Heart right ventricle (tissue), 16 donors: Measurements from ENCODE around the gene PRKAG2. TPM values are rescaled to one million over a fixed set of nuclear protein-coding genes. Genes with fewer than 3 reads are reported as not detected.

Source experiments
- ATAC-seq, 8 donors: fragments of 200-7000 bp; cut with Tn5 transposase; one replicate each; pipeline ENCODE4 v1.9.1; 2020; ENCODE audit warnings: mild to moderate bottlenecking in 8 of 8, moderate library complexity in 8 of 8, moderate number of reproducible peaks in 1 of 8
- DNase-seq, 2 donors: peaks; one replicate each; pipeline ENCODE4 v3.0.0-alpha.2; 2020
- H3K27ac ChIP-seq, 10 donors: fragments of 200-600 bp; sonication (generic) in 2 of 10; one replicate each; pipeline versions ENCODE4 v1.5.0 to v1.8.0; 2020 to 2022; ENCODE audit warnings: mild to moderate bottlenecking in 3 of 10
- H3K27me3 ChIP-seq, 7 donors: fragments of 200-600 bp; one replicate each; pipeline ENCODE4 v1.8.0; 2021 to 2022; ENCODE audit warnings: mild to moderate bottlenecking in 2 of 7
- H3K36me3 ChIP-seq, 9 donors: fragments of 200-600 bp; sonication (generic) in 1 of 9; one replicate each; pipeline versions ENCODE4 v1.5.0 to v1.8.0; 2020 to 2022; ENCODE audit warnings: mild to moderate bottlenecking in 2 of 9
- H3K4me1 ChIP-seq, 9 donors: fragments of 200-600 bp; sonication (generic) in 1 of 9; one replicate each; pipeline versions ENCODE4 v1.5.0 to v1.8.0; 2020 to 2022; ENCODE audit warnings: mild to moderate bottlenecking in 4 of 9
- H3K4me3 ChIP-seq, 10 donors: fragments of 200-600 bp; sonication (generic) in 2 of 10; one replicate each; pipeline versions ENCODE4 v1.5.0 to v1.8.0; 2020 to 2022; ENCODE audit warnings: mild to moderate bottlenecking in 7 of 10, moderate library complexity in 2 of 10
- H3K9me3 ChIP-seq, 11 donors: fragments of 200-600 bp in 10 of 11; sonication (generic) in 2 of 11; one replicate each; pipeline versions ENCODE4 v1.5.0 to v1.8.0; 2013 to 2022; ENCODE audit warnings: mild to moderate bottlenecking in 2 of 11, control low read depth in 1 of 11, moderate library complexity in 1 of 11
- CTCF ChIP-seq, 9 donors: fragments of 200-600 bp; sonication (generic) in 2 of 9; IDR thresholded peaks; one replicate each; pipeline versions ENCODE4 v1.5.0 to v1.8.0; 2021 to 2022; ENCODE audit warnings: antibody characterized with exemption in 9 of 9, mild to moderate bottlenecking in 5 of 9, moderate library complexity in 1 of 9
- WGBS, 2 donors: extraction: QIAGEN DNeasy Blood & Tissue Kit; methylation state at CpG; one replicate each; pipeline ENCODE4 v1.1.7; 2013; ENCODE audit warnings: inconsistent platforms in 1 of 2; 5-methylcytosine and 5-hydroxymethylcytosine counted together
- intact Hi-C, 10 donors: fragments of 100-400 bp; cut with DNase I; formaldehyde crosslinking; loops; one replicate each; pipeline versions ENCODE4 v1.11.1 to v1.14.2; 2022
- polyA plus RNA-seq, 2 donors: library from polyadenylated mRNA; stranded (reverse); fragments of 200-250 nt; gene quantifications; one replicate each; pipeline ENCODE4 v1.2.3, GENCODE V29; 2013
- total RNA-seq, 10 donors: library from RNA; stranded (reverse); fragmentation: NEBNext Ultra II Directional in 3 of 10; extraction: Animal tissue kit (Norgen Biotek cat#: 25700) in 3 of 10; gene quantifications; one replicate each; pipeline versions ENCODE4 v1.2.1 to v1.2.4, GENCODE V29; 2021 to 2023
- donor health status: Arrhythmogenic right ventricular cardiomyopathy.
- donor health status: ischemic (EF 13 %, LVEDD 7.1; RV severe dilation, severe dysfunction).
- donor health status: healthy with polysubstance abuse.
- donor health status: DM: no; HTN: yes; CAD: no.
- donor health status: DM: no; HTN: no; CAD: no.
- donor health status: ischemic (EF 25% LVEDD 6.9; RV normal size, moderate dysfunction).
- donor health status: ischemic (EF 25% LVEDD 5.7; RV mildly dilated, moderate dysfunction).
- donor health status: healthy.
- donor health status: DM: yes; HTN: yes; CAD: no.
- donor health status: Ischemic cardiomyopathy.
- donor health status: ischemic (EF 35%, LVEDD 5.7; RV mildly dilated, moderate dysfunction).
- donor health status: nonischemic (EF 11% LVEDD 7.7; RV severe dilation, severe dysfunction).
- donor health status: DM: yes; HTN: yes; CAD: no.
- donor health status: PGD.
- donor health status: ischemic (EF 29% LVEDD 5.4; RV normal size, mild dysfunction).
- donor health status: nonischemic (EF 23%, LVEDD 6.1; RV moderate dilation, normal function).

Gene PRKAG2
- total and polyA plus RNA-seq, 12 donors, result 52.4 to 156 (median 114) TPM

- ATAC-seq (no peak), DNase-seq (peak in 1 of 2 donors; percentile 6)
- Histone ChIP-seq H3K4me1 (peaks cover 0 to 35% (median 5%) of the 10 kb centered on the region in 9 donors), H3K4me3 (peak overlapping the region in 1 of 10 donors; percentile 33), H3K36me3 (no peaks in the 10 kb centered on the region), H3K27ac (peak overlapping the region in 3 of 10 donors; percentile 13 to 86 (median 44)), H3K9me3 (no peaks in the 10 kb centered on the region), H3K27me3 (no peaks in the 10 kb centered on the region)
- 86 to 90% methylated on average over 19 of the region's 19 CpGs for WGBS, 2 donors
- no peak for TF ChIP-seq CTCF (IDR thresholded peaks at IDR 0.05)
- intact Hi-C loops, result no loop called here
Observed at GRCh38 chr7:151850491-151851124, 26.3 kb downstream of the PRKAG2 start.

DNA sequence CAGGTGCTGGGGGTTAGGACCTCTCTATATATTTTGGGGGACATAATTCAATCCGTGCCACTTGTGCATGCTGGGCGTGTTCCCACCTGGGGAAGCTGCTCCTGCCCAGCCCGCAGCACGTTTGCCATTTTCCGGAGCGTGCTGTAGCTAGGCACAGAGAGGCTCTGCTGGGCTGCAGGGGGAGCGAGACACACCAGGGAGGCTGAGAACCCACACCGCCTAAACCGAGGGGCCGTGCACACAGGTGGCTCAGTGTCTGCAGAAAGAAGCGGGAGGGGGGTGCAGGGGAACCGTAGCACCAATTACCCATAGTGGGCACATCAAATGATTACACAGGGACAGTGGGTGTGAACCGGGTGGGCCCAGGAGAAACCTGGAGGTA lies 27.0 kb downstream of the PRKAG2 start:
- no peak for ATAC-seq
- Histone ChIP-seq H3K36me3 (no peaks in the 10 kb centered on the region), H3K9me3 (no peaks in the 10 kb centered on the region), H3K27me3 (no peaks in the 10 kb centered on the region), H3K4me1 (peaks cover 0 to 35% (median 5%) of the 10 kb centered on the region in 9 donors), H3K27ac (peak overlapping the region in 1 of 10 donors; percentile 86), H3K4me3 (no peak overlapping the region)
- intact Hi-C loops, result no loop called here
- WGBS, 2 donors, result 95 to 96% methylated on average over 13 of the region's 13 CpGs
- no peak for TF ChIP-seq CTCF (IDR thresholded peaks at IDR 0.05)
- no peak for DNase-seq

DNA sequence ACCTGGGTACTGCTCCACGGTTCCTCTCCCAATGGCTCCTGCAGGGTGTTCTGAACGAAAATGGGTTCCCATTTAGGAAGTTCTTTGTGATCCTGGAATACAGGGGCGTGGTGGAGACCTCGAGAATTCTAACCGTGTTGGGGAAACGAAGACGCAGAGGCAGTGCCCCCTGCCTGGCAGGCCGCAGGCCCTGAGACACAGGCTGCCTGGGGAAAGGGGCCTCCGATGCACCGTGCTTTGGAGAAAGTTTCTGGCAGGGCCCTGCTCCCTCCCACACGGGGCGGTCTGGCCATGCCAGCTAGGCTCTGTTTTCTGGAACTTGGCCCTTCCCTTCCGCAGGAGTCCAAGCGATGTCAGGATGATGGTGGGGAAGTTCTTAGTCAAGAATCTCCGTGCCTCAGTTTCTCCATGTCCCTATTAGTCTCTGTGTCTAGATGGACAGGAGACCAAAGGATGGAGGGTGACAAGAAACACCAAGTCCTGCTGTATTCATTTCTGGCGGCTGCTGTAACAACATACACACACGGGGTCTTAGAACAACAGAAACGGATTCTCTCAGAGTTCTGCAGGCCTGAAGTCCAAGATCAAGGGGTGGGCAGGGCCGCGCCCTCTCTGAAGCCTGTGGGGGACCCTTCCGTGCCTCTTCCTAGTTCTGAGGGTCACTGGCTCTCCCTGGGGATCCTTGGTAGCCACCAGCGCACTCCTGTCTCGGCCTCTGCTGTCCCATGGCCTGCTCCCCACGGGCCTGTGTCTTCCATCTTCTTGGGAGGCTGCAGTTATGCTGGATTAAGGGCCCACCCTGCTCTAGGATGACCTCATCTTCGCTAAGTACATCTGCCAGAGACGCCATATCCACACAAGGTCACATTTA lies 27.7 kb downstream of the PRKAG2 start:
- 88 to 90% methylated on average over 26 of the region's 26 CpGs for WGBS, 2 donors
- intact Hi-C loops, result no loop called here
- Histone ChIP-seq H3K4me3 (no peak overlapping the region), H3K27me3 (no peaks in the 10 kb centered on the region), H3K4me1 (peaks cover 0 to 39% (median 4%) of the 10 kb centered on the region in 9 donors), H3K36me3 (no peaks in the 10 kb centered on the region), H3K27ac (no peak overlapping the region), H3K9me3 (no peaks in the 10 kb centered on the region)
- no peak for ATAC-seq
- peak in 1 of 2 donors; percentile 8 for DNase-seq
- TF ChIP-seq CTCF (IDR thresholded peaks at IDR 0.05), result no peak

- intact Hi-C loops, result no loop called here
Observed at GRCh38 chr7:151847681-151848081, 29.2 kb downstream of the PRKAG2 start.

More at GRCh38 chr7:151847681-151848081, 29.2 kb downstream of the PRKAG2 start:
- Histone ChIP-seq H3K36me3 (no peaks in the 10 kb centered on the region), H3K4me3 (no peak overlapping the region), H3K9me3 (no peaks in the 10 kb centered on the region), H3K27me3 (no peaks in the 10 kb centered on the region), H3K27ac (no peak overlapping the region), H3K4me1 (peaks cover 0 to 46% (median 0%) of the 10 kb centered on the region in 9 donors)
- 93 to 95% methylated on average over 10 of the region's 10 CpGs for WGBS, 2 donors
- DNase-seq, result no peak
- TF ChIP-seq CTCF (IDR thresholded peaks at IDR 0.05), result no peak
- no peak for ATAC-seq
